ENCODE data around the gene ENPP1.

Gene ENPP1

GRCh38 chr6:131924881-131925474 is 117.2 kb downstream of the ENPP1 start:
- in situ Hi-C loops (cut with MboI; ENCODE audit: low pct_unique_long_range_greater_than_20kb, low sequenced_read_pairs): loop anchor here (25.0 kb wide), 1 partner anchor 238 kb away; no protein-coding TSS in a partner anchor
- peak; percentile 35 for DNase-seq

GRCh38 chr6:131929264-131929663 is 121.4 kb downstream of the ENPP1 start:
- in situ Hi-C loops (cut with MboI; ENCODE audit: low pct_unique_long_range_greater_than_20kb, low sequenced_read_pairs): no loop called here
- DNase-seq: no peak

GRCh38 chr6:131929976-131930375 is 122.2 kb downstream of the ENPP1 start:
- in situ Hi-C loops (cut with MboI; ENCODE audit: low pct_unique_long_range_greater_than_20kb, low sequenced_read_pairs): no loop called here

GRCh38 chr6:131931063-131931750 is 123.4 kb downstream of the ENPP1 start:
- in situ Hi-C loops (cut with MboI; ENCODE audit: low pct_unique_long_range_greater_than_20kb, low sequenced_read_pairs): no loop called here

More at GRCh38 chr6:131929976-131930375, 122.2 kb downstream of the ENPP1 start:
- DNase-seq: no peak

GRCh38 chr6:131936156-131936555 is 128.3 kb downstream of the ENPP1 start:
- no peak for DNase-seq
- in situ Hi-C loops (cut with MboI; ENCODE audit: low pct_unique_long_range_greater_than_20kb, low sequenced_read_pairs): no loop called here

More at GRCh38 chr6:131931063-131931750, 123.4 kb downstream of the ENPP1 start:
- DNase-seq: no peak

GRCh38 chr6:131937226-131937625 is 129.4 kb downstream of the ENPP1 start:
- no peak for DNase-seq
- in situ Hi-C loops (cut with MboI; ENCODE audit: low pct_unique_long_range_greater_than_20kb, low sequenced_read_pairs): no loop called here

- no peak for DNase-seq
- in situ Hi-C loops (cut with MboI; ENCODE audit: low pct_unique_long_range_greater_than_20kb, low sequenced_read_pairs): no loop called here
These were observed 130.1 kb downstream of the ENPP1 start for GRCh38 chr6:131937703-131938631.
